Activated CD4-positive, alpha-beta T cell treated with anti-CD3 and anti-CD28 coated beads, Interleukin-10, Interleukin-2, amounts not matched to agents 100 ng/mL and 50 ng/mL, durations not matched to agents 16 hours and 8 hours (primary cell): ENCODE results near the gene TCF21.
"Not testable (repeated sequence)": the region's sequence is repeated elsewhere in the genome, so short reads cannot be mapped to it uniquely, and the experiment has no call there.

Source experiments
- DNase-seq: peaks from one replicate; pipeline ENCODE4 v3.0.0-alpha.2; 2020

The TCF21 gene

GRCh38 chr6:133888929-133889556 lies at the start of gene TCF21:
Gene TCF21, plus strand, starts transcription at chr6:133889113. Its CDS starts 285 bp downstream, at chr6:133889398.
- no peak for DNase-seq

DNA sequence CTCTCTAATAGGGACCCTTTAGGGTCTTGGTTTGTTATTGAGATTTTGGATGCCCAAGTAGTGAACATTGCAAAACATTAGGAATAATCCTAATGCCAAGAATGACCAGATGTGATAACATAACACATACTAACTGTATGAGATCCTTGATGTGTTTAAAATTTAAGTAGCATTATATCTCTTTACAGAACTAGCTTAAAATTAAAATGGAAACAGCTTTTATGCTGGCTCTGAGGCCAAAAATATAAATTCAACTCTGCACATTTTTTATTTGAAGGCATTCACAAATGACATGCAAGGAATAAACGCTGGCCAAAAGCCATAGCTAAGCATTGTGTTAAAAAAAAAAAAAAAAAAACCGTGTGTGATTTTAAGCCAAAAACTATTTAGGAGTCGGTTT lies 47.7 kb upstream of the TCF21 start:
- DNase-seq, result no peak

GRCh38 chr6:133843098-133843497 lies 45.8 kb upstream of the TCF21 start:
- no peak for DNase-seq

GRCh38 chr6:133844709-133845108 lies 44.2 kb upstream of the TCF21 start:
- no peak for DNase-seq

DNA sequence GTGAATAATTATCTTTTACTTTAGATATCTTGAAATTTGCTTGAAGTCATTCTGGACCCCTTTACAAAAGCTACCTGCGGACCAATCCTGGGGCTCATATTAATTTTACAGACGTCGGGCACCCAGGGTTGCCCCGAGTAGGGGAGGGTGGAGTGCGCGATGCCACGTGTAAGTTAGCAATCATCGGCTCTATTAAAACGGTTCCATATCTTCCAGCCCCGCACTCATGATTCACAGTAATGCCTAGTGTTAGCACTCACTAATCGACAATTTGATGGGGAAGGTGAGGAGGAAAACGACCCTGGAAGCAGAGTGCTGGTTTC lies 34.9 kb upstream of the TCF21 start:
- no peak for DNase-seq

- no peak for DNase-seq
Measured at GRCh38 chr6:133854364-133855275, 34.3 kb upstream of the TCF21 start.

- DNase-seq, result no peak
Measured at GRCh38 chr6:133855276-133855990, 33.5 kb upstream of the TCF21 start.

DNA sequence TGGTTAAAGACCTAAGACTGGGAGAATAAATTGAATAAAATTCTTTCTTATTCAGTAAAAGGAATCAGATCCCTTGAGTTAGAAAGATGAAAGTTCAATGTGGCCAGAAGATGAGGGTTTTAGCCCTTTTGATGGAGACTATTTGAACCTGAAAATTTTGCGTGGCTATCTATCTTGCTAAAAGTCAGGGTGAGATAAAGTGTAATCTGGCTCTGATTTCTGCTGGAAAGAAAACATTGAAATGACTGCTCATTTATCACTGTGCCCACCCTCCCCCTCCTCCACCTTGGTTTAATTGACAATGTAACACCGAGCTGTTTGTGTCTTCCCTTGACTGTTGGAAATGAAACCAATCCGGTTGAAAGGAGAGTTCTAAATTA lies 32.9 kb upstream of the TCF21 start:
- DNase-seq, result no peak

- no peak for DNase-seq
Measured at GRCh38 chr6:133856911-133857310, 32.0 kb upstream of the TCF21 start.

GRCh38 chr6:133857696-133858095 lies 31.2 kb upstream of the TCF21 start:
- no peak for DNase-seq

DNA sequence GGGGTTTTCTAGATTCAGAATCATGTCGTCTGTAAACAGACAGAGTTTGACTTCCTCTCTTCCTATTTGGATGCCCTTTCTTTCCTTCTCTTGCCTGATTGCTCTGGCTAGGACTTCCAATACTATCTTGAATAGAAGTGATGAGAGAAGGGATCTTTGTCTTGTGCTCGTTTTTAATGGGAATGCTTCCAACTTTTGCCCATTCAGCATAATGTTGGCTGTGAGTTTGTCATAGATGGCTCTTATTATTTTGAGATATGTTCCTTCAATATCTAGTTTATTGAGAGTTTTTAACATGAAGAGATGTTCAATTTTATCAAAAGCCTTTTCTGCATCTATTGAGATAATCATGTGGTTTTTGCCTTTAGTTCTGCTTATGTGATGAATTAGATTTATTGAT lies 27.6 kb upstream of the TCF21 start:
- DNase-seq, result not testable (repeated sequence)

- DNase-seq, result no peak
Measured at GRCh38 chr6:133863228-133863627, 25.7 kb upstream of the TCF21 start.

- no peak for DNase-seq
Measured at GRCh38 chr6:133865680-133866079, 23.2 kb upstream of the TCF21 start.

DNA sequence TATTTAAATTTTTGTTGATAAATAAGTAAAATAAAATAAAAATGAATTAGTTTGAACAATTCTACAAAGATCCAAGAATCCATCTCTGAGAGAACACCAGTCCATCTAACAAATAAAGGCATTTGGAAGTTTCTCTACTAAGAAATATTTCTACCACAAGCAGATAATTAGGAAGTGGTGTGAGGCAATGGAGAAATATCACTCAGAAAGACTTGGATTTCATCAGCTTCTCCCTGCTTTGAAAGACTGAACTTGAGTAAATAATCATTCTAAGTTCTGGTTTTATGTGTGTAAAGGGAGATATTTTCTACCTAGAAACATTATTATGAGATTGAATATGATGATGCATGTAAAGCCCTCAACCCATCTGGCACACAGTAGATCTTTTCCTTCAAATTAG lies 17.8 kb upstream of the TCF21 start:
- DNase-seq, result no peak

GRCh38 chr6:133873538-133873937 lies 15.4 kb upstream of the TCF21 start:
- no peak for DNase-seq

GRCh38 chr6:133877116-133877515 lies 11.8 kb upstream of the TCF21 start:
- DNase-seq, result no peak

DNA sequence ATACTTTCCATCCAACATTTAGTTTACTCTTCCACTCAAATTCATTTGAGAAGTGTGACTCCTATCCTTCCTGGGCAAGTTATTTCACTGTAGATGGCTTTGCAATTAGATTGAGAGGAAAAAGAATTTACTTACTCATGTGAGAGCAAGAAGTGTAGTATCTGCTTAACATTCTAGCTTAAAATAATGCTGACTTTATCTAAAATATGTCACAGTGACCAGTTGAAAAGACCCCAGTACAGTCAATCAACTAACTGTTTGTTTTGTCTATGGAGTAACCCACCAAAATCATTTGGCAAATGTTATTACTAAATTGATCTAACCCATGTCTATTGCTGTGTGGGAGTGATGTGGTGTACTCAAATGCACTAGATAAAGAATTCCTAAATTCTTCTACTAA lies 8.9 kb upstream of the TCF21 start:
- no peak for DNase-seq

GRCh38 chr6:133880896-133881295 lies 8.0 kb upstream of the TCF21 start:
- DNase-seq, result no peak

GRCh38 chr6:133886104-133886775 lies 2.7 kb upstream of the TCF21 start:
- no peak for DNase-seq

GRCh38 chr6:133887156-133887879 lies 1.6 kb upstream of the TCF21 start:
- no peak for DNase-seq

DNA sequence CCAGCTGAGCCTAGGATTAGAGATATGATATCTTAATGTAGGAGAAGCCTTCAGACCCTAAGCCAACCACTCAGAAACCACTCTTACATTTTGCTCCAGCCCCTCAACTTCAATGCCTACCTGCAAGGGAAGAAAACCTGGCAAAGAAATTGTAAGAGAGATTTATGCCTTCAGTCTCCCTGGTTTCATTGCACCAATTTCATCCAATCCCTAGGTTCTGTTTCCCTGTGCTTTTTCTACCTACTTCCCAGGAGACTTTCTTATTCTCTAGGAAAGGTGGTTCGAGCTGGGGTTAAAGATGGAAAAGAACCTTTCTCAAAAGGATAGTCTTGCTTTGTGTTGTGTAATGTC lies 1.1 kb upstream of the TCF21 start:
- DNase-seq, result no peak

DNA sequence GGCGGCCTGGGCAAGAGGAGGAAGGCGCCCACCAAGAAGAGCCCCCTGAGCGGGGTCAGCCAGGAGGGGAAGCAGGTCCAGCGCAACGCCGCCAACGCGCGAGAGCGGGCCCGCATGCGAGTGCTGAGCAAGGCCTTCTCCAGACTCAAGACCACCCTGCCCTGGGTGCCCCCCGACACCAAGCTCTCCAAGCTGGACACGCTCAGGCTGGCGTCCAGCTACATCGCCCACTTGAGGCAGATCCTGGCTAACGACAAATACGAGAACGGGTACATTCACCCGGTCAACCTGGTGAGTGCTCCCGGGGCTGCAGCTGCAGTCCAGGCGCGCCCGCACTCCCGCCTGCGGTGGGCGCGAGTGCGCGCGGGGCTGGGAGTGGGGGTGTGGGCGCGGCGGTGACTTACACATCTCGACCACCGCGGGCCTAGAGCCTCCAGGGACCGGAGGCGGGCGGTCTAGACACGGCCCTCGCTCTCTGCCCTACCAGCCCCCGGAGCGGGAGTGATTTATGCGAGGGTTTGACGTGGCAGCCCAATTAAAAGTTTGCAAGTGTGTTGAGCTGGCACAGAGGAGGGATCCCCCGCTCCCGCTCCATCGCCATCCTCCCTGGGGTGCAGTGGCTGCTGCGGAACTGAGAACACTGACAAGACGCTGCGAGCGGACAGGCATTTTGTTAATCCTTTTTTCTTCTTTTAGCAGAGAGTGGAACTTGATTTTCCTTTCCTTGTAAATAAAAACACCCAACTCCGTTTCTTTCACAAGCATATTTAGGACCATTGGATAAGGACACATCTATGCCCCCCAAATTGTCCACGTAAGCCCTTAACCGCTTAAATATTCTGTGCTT lies 867 bp downstream of the TCF21 start:
- DNase-seq, result no peak
